ENCODE measurements around the gene PDCD2L. TPM values are rescaled to one million over a fixed set of nuclear protein-coding genes. Genes with fewer than 3 reads are reported as not detected.
"Not testable (repeated sequence)": the region's sequence is repeated elsewhere in the genome, so short reads cannot be mapped to it uniquely, and the experiment has no call there.

PDCD2L gene
- total RNA-seq, 4 donors from 2014 or later: 7.9 to 15.1 (median 9.1) TPM

DNA sequence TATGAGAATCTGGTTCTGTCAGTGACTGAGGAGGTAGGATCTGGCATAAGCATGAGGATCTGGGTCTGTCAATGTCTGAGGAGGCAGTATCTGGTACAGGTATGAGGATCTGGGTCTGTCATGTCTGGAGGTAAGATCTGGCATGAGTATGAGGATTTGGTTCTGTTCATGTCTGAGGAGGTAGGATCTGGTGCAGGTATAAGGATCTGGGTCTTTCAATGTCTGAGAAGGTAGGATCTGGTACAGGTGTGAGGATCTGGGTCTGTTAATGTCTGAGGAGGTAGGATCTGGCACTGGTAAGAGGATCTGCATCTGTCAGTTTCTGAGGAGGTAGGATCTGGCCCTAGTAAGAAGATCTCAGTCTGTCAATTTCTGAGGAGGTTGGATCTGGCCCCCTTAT, 12.4 kb upstream of the PDCD2L start:
- intact Hi-C loops (cut with DNase I): no loop called here
- TF ChIP-seq POLR2A (IDR thresholded peaks at IDR 0.05): no peak
- TF ChIP-seq, protein P1, sequence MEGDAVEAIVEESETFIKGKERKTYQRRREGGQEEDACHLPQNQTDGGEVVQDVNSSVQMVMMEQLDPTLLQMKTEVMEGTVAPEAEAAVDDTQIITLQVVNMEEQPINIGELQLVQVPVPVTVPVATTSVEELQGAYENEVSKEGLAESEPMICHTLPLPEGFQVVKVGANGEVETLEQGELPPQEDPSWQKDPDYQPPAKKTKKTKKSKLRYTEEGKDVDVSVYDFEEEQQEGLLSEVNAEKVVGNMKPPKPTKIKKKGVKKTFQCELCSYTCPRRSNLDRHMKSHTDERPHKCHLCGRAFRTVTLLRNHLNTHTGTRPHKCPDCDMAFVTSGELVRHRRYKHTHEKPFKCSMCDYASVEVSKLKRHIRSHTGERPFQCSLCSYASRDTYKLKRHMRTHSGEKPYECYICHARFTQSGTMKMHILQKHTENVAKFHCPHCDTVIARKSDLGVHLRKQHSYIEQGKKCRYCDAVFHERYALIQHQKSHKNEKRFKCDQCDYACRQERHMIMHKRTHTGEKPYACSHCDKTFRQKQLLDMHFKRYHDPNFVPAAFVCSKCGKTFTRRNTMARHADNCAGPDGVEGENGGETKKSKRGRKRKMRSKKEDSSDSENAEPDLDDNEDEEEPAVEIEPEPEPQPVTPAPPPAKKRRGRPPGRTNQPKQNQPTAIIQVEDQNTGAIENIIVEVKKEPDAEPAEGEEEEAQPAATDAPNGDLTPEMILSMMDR (IDR thresholded peaks at IDR 0.05): no peak
- H3K36me3 ChIP-seq: peaks cover 21 to 100% (median 54%) of the 10 kb centered on the region in 3 donors
- no peaks in the 10 kb centered on the region for H3K9me3 ChIP-seq
- H3K4me1 ChIP-seq: no peaks in the 10 kb centered on the region
- no peak for DNase-seq
- no peak overlapping the region for H3K4me3 ChIP-seq
- no peaks in the 10 kb centered on the region for H3K27me3 ChIP-seq
- no peak overlapping the region for H3K27ac ChIP-seq

DNA sequence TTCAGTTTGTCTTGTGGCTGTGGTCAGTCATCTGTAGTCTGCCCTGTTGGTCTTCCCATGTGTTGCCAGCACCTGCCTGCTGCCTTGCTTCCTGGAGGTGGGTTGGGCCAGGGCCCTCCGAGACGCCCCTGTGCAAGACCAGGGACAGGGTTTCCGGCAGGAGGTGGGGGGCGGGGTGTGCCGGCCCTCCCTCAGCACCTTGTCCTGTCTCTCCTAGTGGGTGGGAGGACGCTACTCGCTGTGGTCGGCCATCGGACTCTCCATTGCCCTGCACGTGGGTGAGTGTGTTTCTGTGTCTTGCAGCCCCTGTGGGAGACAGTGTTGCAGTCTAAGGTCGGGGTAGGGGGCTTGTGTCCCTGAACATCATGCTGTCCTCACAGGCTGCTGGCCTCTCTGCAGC, 11.2 kb upstream of the PDCD2L start:
- intact Hi-C loops (cut with DNase I): no loop called here
- H3K27ac ChIP-seq: no peak overlapping the region

DNA sequence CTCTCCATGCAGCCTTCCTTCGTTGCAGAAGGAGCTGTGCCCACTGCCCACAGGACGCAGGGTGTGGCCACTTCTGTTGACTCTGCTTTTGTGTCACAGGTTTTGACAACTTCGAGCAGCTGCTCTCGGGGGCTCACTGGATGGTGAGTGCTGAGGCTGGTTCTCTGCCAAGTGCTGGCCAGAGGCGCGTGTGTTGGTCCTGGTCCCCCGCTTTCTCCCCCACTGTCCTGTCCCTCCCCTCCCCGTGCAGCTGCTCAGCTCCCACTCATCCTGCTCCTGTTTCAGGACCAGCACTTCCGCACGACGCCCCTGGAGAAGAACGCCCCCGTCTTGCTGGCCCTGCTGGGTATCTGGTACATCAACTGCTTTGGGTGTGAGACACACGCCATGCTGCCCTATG, 10.6 kb upstream of the PDCD2L start:
- Histone ChIP-seq H3K4me1 (no peaks in the 10 kb centered on the region), H3K9me3 (no peaks in the 10 kb centered on the region), H3K27ac (no peak overlapping the region), H3K4me3 (no peak overlapping the region), H3K36me3 (peaks cover 25 to 100% (median 56%) of the 10 kb centered on the region in 3 donors), H3K27me3 (no peaks in the 10 kb centered on the region)
- TF ChIP-seq, protein P1 (IDR thresholded peaks at IDR 0.05): no peak
- no peak for TF ChIP-seq POLR2A (IDR thresholded peaks at IDR 0.05)
- WGBS, 2 donors: 79 to 90% methylated on average over 2 to 10 of the region's 14 CpGs
- intact Hi-C loops (cut with DNase I): no loop called here
- no peak for DNase-seq

More for the DNA sequence above, 11.2 kb upstream of the PDCD2L start:
- no peak for TF ChIP-seq POLR2A (IDR thresholded peaks at IDR 0.05)
- TF ChIP-seq, protein P1 (IDR thresholded peaks at IDR 0.05): no peak
- DNase-seq: no peak
- 89% methylated on average over 3 of the region's 11 CpGs; no CpG with 5 or more reads in 1 of the 2 donors for whole genome bisulfite sequencing, 2 donors
- Histone ChIP-seq H3K4me3 (no peak overlapping the region), H3K36me3 (peaks cover 25 to 100% (median 56%) of the 10 kb centered on the region in 3 donors), H3K27me3 (no peaks in the 10 kb centered on the region), H3K9me3 (no peaks in the 10 kb centered on the region), H3K4me1 (no peaks in the 10 kb centered on the region)

DNA sequence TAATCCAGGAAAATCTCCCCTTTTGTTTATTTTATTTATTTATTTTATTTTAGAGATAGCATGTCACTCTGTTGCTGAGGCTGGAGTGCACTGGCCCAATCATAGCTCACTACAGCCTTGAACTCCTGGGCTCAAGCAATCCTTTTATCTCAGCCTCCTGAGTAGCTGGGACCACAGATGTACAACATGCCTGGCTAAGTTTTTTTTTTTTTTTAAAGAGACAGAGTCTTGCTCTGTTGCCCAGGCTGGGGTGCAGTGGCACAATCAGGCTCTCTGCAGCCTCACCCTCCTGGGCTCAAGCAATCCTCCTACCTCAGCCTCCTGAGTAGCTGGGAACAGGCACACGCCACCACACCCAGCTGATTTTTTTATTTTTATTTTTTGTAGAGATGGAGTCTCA, 6.3 kb upstream of the PDCD2L start:
- no peak for DNase-seq
- H3K4me3 ChIP-seq: no peak overlapping the region
- peaks cover 0 to 9% (median 0%) of the 10 kb centered on the region in 3 donors for H3K4me1 ChIP-seq
- 94 to 100% methylated on average over 1 of the region's 1 CpG for WGBS, 2 donors
- H3K27ac ChIP-seq: no peak overlapping the region
- H3K27me3 ChIP-seq: no peaks in the 10 kb centered on the region
- TF ChIP-seq POLR2A (IDR thresholded peaks at IDR 0.05): no peak
- TF ChIP-seq, protein P1 (IDR thresholded peaks at IDR 0.05): no peak
- intact Hi-C loops (cut with DNase I): no loop called here
- H3K9me3 ChIP-seq: no peaks in the 10 kb centered on the region
- H3K36me3 ChIP-seq: peaks cover 34 to 90% (median 58%) of the 10 kb centered on the region in 3 donors

DNA sequence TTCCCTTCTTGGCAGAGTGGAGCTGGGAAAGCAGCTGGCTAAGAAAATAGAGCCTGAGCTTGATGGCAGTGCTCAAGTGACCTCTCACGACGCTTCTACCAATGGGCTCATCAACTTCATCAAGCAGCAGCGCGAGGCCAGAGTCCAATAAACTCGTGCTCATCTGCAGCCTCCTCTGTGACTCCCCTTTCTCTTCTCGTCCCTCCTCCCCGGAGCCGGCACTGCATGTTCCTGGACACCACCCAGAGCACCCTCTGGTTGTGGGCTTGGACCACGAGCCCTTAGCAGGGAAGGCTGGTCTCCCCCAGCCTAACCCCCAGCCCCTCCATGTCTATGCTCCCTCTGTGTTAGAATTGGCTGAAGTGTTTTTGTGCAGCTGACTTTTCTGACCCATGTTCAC, 4.3 kb upstream of the PDCD2L start:
- Histone ChIP-seq H3K27ac (no peak overlapping the region), H3K4me1 (peaks cover 0 to 20% (median 3%) of the 10 kb centered on the region in 3 donors), H3K4me3 (no peak overlapping the region), H3K27me3 (no peaks in the 10 kb centered on the region), H3K36me3 (peaks cover 28 to 70% (median 44%) of the 10 kb centered on the region in 3 donors), H3K9me3 (no peaks in the 10 kb centered on the region)
- intact Hi-C loops (cut with DNase I): no loop called here
- DNase-seq: no peak
- 83 to 85% methylated on average over 9 of the region's 9 CpGs for WGBS, 2 donors
- no peak for TF ChIP-seq POLR2A (IDR thresholded peaks at IDR 0.05)
- TF ChIP-seq, protein P1 (IDR thresholded peaks at IDR 0.05): no peak

DNA sequence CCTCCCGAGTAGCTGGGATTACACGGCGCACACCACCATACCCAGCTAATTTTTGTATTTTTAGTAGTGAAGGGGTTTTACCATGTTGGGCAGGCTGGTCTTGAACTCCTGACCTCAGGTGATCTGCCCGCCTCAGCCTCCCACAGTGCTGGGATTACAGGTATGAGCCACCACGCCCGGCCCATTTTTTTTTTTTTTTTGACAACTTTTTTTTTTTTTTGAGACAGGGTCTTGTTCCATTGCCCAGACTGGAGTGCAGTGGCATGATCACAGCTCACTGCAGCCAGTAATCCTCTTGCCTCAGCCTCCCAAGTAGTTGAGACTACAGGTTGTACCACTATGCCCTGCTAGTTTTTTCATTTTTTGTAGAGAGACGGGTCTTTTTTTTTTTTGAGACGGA, 3.4 kb upstream of the PDCD2L start:
- H3K4me3 ChIP-seq; H3K9me3 ChIP-seq; H3K27ac ChIP-seq; DNase-seq; H3K27me3 ChIP-seq; intact Hi-C loops (cut with DNase I): not testable (repeated sequence)
- Histone ChIP-seq H3K36me3 (peaks cover 28 to 60% (median 38%) of the 10 kb centered on the region in 3 donors), H3K4me1 (peaks cover 0 to 29% (median 6%) of the 10 kb centered on the region in 3 donors)
- 95 to 97% methylated on average over 6 to 7 of the region's 8 CpGs for WGBS, 2 donors
